Measurements from ENCODE around the gene SH2D1B.

Gene SH2D1B

DNA sequence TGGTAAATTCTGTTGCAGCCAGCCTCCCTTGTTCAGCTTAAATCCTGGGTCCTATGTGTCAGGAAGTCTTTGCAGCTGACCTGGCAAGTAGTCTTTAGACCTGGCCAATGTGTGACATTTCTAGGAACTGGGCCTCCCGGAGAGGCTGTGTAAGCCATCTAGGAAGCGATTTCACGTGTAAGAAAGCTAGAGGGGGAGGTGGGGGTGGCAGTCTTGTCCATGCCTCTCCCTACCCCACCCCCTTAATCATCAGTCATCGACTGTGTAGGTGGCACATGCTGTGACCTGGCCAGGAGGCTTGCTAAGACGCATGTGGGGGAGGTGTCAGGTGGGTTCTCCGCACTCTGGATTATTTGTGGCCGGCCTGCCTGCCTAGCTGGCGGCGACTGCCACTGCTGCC lies 22.0 kb downstream of the SH2D1B start:
- no peak for DNase-seq (ENCODE audit: low read depth)
- H3K4me3 ChIP-seq (ENCODE audit: low read depth, low read length), result no peak overlapping the region
- TF ChIP-seq, protein P1, sequence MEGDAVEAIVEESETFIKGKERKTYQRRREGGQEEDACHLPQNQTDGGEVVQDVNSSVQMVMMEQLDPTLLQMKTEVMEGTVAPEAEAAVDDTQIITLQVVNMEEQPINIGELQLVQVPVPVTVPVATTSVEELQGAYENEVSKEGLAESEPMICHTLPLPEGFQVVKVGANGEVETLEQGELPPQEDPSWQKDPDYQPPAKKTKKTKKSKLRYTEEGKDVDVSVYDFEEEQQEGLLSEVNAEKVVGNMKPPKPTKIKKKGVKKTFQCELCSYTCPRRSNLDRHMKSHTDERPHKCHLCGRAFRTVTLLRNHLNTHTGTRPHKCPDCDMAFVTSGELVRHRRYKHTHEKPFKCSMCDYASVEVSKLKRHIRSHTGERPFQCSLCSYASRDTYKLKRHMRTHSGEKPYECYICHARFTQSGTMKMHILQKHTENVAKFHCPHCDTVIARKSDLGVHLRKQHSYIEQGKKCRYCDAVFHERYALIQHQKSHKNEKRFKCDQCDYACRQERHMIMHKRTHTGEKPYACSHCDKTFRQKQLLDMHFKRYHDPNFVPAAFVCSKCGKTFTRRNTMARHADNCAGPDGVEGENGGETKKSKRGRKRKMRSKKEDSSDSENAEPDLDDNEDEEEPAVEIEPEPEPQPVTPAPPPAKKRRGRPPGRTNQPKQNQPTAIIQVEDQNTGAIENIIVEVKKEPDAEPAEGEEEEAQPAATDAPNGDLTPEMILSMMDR (IDR thresholded peaks at IDR 0.05; ENCODE audit: control insufficient read depth, extremely low read depth, insufficient read depth), result no peak

DNA sequence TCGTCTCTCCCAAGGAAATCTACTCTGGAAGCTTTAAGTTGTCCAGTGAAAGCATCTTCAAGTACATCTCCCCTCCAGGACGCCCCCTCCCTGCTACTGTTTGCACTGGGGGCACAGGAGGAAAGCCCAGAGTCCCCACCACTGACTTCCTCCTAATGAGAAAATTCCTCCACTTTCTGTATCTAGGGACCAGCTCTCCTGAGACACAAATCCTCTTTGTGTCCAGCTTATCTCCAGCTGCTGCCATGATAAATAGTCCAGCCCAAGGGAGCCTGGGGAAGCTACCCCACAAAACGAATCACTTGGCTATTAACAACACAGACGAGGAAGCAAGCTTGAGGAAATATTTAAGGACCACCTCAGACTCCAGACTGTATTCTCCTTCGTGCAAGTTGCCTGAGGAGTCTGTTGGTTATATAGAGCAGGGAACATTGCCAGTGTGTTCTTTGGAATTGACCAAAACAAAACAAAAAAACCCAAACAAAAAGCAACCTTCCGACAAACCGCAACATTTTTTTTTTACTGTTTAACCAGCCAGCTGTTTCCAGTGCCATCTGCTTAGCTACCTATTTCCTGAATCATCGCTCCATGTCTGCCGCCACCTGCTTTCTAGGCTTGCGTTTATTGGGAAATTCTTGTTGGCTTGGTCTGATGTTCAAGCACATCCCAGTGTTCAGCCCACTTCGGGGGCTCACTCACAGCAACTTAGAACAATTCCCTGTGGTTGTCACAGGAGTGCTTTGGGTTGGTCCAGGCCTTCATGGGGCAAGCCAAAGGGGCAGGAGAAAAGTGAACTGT lies 22.7 kb downstream of the SH2D1B start:
- H3K4me3 ChIP-seq (ENCODE audit: low read depth, low read length), result no peak overlapping the region
- TF ChIP-seq, protein P1 (IDR thresholded peaks at IDR 0.05; ENCODE audit: control insufficient read depth, extremely low read depth, insufficient read depth), result no peak
- DNase-seq (ENCODE audit: low read depth), result no peak

DNA sequence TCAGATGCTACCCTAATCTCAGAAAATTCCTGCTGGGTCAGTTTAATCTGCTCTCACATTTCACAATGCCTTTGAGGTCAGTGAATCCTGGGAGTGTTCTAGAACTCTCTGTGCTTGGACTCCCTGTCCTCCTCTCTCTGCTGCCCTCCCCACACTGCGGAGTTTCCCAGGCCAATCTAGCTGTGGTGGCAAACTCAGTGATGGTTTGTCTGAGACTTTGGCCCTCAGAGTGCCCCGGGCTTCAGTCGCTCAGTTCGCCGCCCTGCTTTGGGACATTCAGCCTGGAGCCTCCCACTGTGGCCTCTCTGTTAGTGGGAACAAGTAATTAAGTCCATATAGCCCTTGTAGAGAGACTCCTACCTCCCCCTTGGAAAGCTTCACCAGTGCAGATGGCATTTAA lies 23.3 kb downstream of the SH2D1B start:
- no peak for DNase-seq (ENCODE audit: low read depth)
- TF ChIP-seq, protein P1 (IDR thresholded peaks at IDR 0.05; ENCODE audit: control insufficient read depth, extremely low read depth, insufficient read depth), result no peak
- H3K4me3 ChIP-seq (ENCODE audit: low read depth, low read length), result no peak overlapping the region

DNA sequence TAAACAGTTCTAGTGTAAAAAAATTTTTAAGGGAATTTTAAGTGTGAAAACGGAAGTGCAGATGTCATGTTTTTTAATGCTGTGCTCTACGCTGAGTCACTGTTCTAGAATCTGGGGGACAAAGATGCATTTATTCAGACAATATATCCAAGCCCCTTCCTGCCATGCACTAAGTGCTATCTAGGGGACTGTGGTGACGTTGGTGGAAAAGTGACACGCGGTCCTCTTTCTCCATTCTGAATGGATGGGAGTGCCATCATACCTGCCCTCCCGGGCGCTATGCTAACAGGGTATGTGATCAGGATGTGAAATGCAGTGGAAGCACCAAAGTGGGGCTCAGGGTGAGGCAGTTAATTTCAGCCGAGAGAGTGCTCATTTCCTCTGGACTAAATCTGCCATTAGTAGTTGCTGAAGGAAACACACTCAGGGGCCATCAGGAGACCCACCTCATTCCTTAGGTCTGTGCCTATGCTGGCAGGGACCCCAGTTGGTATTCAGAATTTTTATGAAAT lies 23.8 kb downstream of the SH2D1B start:
- no peak for DNase-seq (ENCODE audit: low read depth)
- H3K4me3 ChIP-seq (ENCODE audit: low read depth, low read length), result no peak overlapping the region
- TF ChIP-seq, protein P1 (IDR thresholded peaks at IDR 0.05; ENCODE audit: control insufficient read depth, extremely low read depth, insufficient read depth), result no peak

DNA sequence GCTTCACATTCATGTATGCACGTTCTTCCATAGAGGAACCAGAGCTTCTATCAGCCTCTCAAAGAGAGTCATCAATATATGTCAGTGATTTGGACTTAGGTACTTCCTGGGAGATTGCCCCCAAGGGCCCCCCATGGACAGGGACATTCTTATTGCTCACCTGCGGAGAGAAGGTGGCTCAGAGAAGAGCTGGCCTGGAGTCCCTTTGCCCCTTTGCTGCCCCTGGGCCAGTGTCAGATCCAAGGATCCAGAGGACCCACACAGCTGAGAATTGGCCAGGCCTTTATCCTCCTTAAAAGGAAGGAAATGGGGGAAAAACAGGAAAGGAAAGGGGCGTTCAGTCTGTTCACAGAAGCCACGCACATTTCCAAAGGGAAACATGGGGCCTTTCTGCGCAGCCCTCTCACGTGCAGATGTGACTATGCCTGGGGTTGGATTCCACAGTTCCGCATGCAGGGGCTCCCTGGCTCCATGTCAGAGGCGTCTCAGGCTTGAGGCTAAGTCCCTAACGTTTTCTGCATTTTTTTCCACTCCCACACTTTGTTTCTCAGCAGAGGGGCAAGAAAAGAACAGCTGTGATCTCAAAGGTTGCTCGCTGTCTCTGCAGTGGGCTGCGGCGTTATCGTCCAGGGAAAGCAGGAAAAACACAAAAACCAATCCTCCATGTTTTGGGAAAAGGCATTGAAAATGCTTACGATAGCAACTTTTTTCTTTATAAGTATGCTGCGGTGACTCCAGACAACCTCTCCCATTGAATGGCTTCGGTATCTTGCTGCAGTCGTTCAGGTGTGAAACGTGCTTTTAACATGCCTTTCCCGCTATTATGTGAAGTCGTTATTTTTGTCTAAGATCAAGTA lies 24.5 kb downstream of the SH2D1B start:
- no peak for DNase-seq (ENCODE audit: low read depth)
- TF ChIP-seq, protein P1 (IDR thresholded peaks at IDR 0.05; ENCODE audit: control insufficient read depth, extremely low read depth, insufficient read depth), result no peak
- H3K4me3 ChIP-seq (ENCODE audit: low read depth, low read length), result no peak overlapping the region

DNA sequence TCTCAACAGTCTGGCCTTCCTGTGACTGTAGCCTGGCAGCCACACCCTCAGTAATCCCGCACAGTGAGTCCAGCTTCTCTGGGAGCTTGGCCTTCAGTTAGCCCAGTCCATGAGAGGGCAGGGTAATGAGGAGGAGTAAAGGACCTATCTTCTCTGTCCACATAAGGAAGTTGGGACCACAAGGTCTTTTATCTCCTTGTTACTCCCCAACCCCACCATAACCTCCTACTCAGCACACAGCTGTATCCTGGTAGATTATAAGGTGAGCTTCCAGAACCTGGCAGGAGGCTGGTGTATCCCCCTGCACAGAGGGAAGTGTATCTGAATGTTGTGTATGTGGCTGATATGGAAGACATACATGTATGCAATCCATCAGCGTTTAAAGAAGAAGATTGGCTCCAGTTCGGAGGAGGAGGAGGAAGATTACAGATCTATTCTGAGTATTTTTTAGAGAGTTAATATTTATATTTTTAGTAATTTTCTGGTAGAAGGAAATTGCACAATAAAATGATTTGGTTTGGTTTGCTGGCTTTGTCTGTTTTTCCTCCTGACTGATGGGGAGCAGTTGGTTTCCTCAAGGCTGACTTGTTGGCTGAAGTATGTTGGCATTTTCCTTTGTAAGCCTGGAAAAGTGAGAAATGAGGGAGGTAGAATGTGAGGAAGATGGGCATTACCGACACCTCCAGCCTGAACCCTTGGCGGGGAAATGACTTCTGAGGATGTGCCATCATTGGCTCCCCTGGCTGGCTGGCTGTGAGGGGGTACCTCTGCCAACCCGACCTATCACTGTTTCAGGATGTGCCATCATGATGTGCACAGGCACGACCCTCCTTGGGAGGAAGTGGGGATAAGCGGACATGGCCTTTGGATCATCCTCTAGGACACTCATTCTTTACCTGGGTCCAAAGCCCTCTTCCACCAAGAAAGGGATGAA lies 25.4 kb downstream of the SH2D1B start:
- H3K4me3 ChIP-seq (ENCODE audit: low read depth, low read length), result no peak overlapping the region
- no peak for DNase-seq (ENCODE audit: low read depth)
- TF ChIP-seq, protein P1 (IDR thresholded peaks at IDR 0.05; ENCODE audit: control insufficient read depth, extremely low read depth, insufficient read depth), result no peak

Data from LNCaP clone FGC (cell line).